Duodenal mucosa (tissue), 2 donors: ENCODE data around the gene ABHD14A.

Experiments
- H3K27ac ChIP-seq: one replicate; pipeline ENCODE4 v1.7.0; 2013; ENCODE audit warnings: low read depth, low read length
- H3K27me3 ChIP-seq, 2 donors: one replicate each; pipeline ENCODE4 v1.7.0; 2013; ENCODE audit warnings: low read length in 2 of 2, control low read depth in 1 of 2; ENCODE audit not compliant: insufficient read depth in 2 of 2, control insufficient read depth in 1 of 2
- H3K36me3 ChIP-seq, 2 donors: one replicate each; pipeline ENCODE4 v1.7.0; 2013; ENCODE audit warnings: low read length in 2 of 2, control low read depth in 1 of 2; ENCODE audit not compliant: insufficient read depth in 2 of 2, control insufficient read depth in 1 of 2
- H3K4me1 ChIP-seq, 2 donors: one replicate each; pipeline ENCODE4 v1.7.0; 2013; ENCODE audit warnings: low read length in 2 of 2, control low read depth in 1 of 2; ENCODE audit not compliant: insufficient read depth in 2 of 2, control insufficient read depth in 1 of 2
- H3K4me3 ChIP-seq, 2 donors: one replicate each; pipeline ENCODE4 v1.7.0; 2013; ENCODE audit warnings: low read length in 2 of 2, low read depth in 1 of 2
- H3K9ac ChIP-seq, 2 donors: one replicate each; pipeline ENCODE4 v1.7.0; 2013; ENCODE audit warnings: low read length in 2 of 2, low read depth in 1 of 2
- H3K9me3 ChIP-seq, 2 donors: one replicate each; pipeline ENCODE4 v1.7.0; 2013; ENCODE audit warnings: low read length in 2 of 2, control low read depth in 1 of 2; ENCODE audit not compliant: control insufficient read depth in 1 of 2

ABHD14A gene

GRCh38 chr3:52020796-52021195, 45.9 kb downstream of the ABHD14A start:
- H3K36me3 ChIP-seq = no peaks in the 10 kb centered on the region
- no peaks in the 10 kb centered on the region for H3K4me1 ChIP-seq
- H3K9ac ChIP-seq = no peak overlapping the region
- H3K4me3 ChIP-seq = no peak overlapping the region
- no peak overlapping the region for H3K27ac ChIP-seq
- no peaks in the 10 kb centered on the region for H3K9me3 ChIP-seq
- peaks cover 0 to 2% of the 10 kb centered on the region in 2 donors for H3K27me3 ChIP-seq

- Histone ChIP-seq H3K27me3 (peaks cover 0 to 2% of the 10 kb centered on the region in 2 donors), H3K9ac (no peak overlapping the region), H3K36me3 (no peaks in the 10 kb centered on the region), H3K9me3 (no peaks in the 10 kb centered on the region), H3K4me1 (no peaks in the 10 kb centered on the region), H3K27ac (no peak overlapping the region), H3K4me3 (no peak overlapping the region)
Observed at GRCh38 chr3:52021489-52022268, 46.8 kb downstream of the ABHD14A start.

- Histone ChIP-seq H3K9ac (no peak overlapping the region), H3K27me3 (peaks cover 0 to 2% of the 10 kb centered on the region in 2 donors), H3K9me3 (no peaks in the 10 kb centered on the region), H3K4me3 (no peak overlapping the region), H3K4me1 (no peaks in the 10 kb centered on the region), H3K36me3 (no peaks in the 10 kb centered on the region), H3K27ac (no peak overlapping the region)
Observed at GRCh38 chr3:52022323-52023100, 47.6 kb downstream of the ABHD14A start.

- H3K9ac ChIP-seq = no peak overlapping the region
- H3K4me3 ChIP-seq = no peak overlapping the region
- H3K9me3 ChIP-seq = no peaks in the 10 kb centered on the region
- no peaks in the 10 kb centered on the region for H3K36me3 ChIP-seq
- H3K27ac ChIP-seq = no peak overlapping the region
- H3K27me3 ChIP-seq = peaks cover 0 to 2% of the 10 kb centered on the region in 2 donors
- H3K4me1 ChIP-seq = no peaks in the 10 kb centered on the region
Observed at GRCh38 chr3:52023101-52023770, 48.4 kb downstream of the ABHD14A start.

- H3K36me3 ChIP-seq = no peaks in the 10 kb centered on the region
- H3K27me3 ChIP-seq = peaks cover 0 to 2% of the 10 kb centered on the region in 2 donors
- no peak overlapping the region for H3K9ac ChIP-seq
- H3K4me1 ChIP-seq = no peaks in the 10 kb centered on the region
- no peak overlapping the region for H3K27ac ChIP-seq
- H3K4me3 ChIP-seq = no peak overlapping the region
- H3K9me3 ChIP-seq = no peaks in the 10 kb centered on the region
Observed at GRCh38 chr3:52023860-52024764, 49.2 kb downstream of the ABHD14A start.

- H3K4me1 ChIP-seq = no peaks in the 10 kb centered on the region
- no peak overlapping the region for H3K9ac ChIP-seq
- no peak overlapping the region for H3K4me3 ChIP-seq
- H3K36me3 ChIP-seq = no peaks in the 10 kb centered on the region
- peaks cover 0 to 2% of the 10 kb centered on the region in 2 donors for H3K27me3 ChIP-seq
- no peaks in the 10 kb centered on the region for H3K9me3 ChIP-seq
- no peak overlapping the region for H3K27ac ChIP-seq
Observed at GRCh38 chr3:52024765-52025452, 50.0 kb downstream of the ABHD14A start.

GRCh38 chr3:52025453-52025852, 50.6 kb downstream of the ABHD14A start:
- H3K27ac ChIP-seq = no peak overlapping the region
- H3K4me1 ChIP-seq = no peaks in the 10 kb centered on the region
- H3K9ac ChIP-seq = no peak overlapping the region
- H3K27me3 ChIP-seq = peaks cover 0 to 2% of the 10 kb centered on the region in 2 donors
- no peak overlapping the region for H3K4me3 ChIP-seq
- no peaks in the 10 kb centered on the region for H3K36me3 ChIP-seq
- no peaks in the 10 kb centered on the region for H3K9me3 ChIP-seq

- no peak overlapping the region for H3K9ac ChIP-seq
- H3K36me3 ChIP-seq = no peaks in the 10 kb centered on the region
- no peaks in the 10 kb centered on the region for H3K4me1 ChIP-seq
- H3K27me3 ChIP-seq = peaks cover 0 to 2% of the 10 kb centered on the region in 2 donors
- H3K27ac ChIP-seq = no peak overlapping the region
- no peak overlapping the region for H3K4me3 ChIP-seq
- no peaks in the 10 kb centered on the region for H3K9me3 ChIP-seq
Observed at GRCh38 chr3:52026041-52026440, 51.2 kb downstream of the ABHD14A start.

- Histone ChIP-seq H3K9me3 (no peaks in the 10 kb centered on the region), H3K4me1 (no peaks in the 10 kb centered on the region), H3K27me3 (no peaks in the 10 kb centered on the region), H3K36me3 (no peaks in the 10 kb centered on the region), H3K27ac (no peak overlapping the region), H3K4me3 (no peak overlapping the region), H3K9ac (no peak overlapping the region)
Observed at GRCh38 chr3:52028572-52028971, 53.7 kb downstream of the ABHD14A start.
